Fibroblast of the conjunctiva (primary cell): ENCODE data around the gene MYO5B.
"Not testable (repeated sequence)": the region's sequence is repeated elsewhere in the genome, so short reads cannot be mapped to it uniquely, and the experiment has no call there.

Experiments
- DNase-seq: peaks from one replicate; pipeline ENCODE4 v3.0.0-alpha.2; 2010; ENCODE audit warnings: low read depth

Gene MYO5B

GRCh38 chr18:49917742-49918141 lies 277.2 kb downstream of the MYO5B start:
- no peak for DNase-seq

DNA sequence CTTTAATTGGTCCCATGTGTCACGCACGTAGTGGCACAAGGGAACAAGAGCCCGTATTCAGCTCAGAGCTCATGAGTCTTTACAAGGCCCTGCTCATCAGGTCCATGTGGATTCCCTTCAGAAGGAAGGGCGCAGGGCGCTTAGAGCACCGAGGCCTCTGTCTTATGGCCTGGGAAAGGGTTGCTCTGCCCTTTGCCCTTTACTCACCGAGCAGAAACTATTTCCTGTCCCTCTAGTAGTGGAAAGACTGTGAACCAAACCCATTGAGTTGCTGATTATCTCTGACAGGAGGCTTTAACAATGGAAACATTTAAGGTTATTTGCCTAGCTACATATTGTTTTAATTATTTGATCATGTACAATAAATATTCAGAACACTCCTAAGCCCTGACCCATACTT lies 279.6 kb downstream of the MYO5B start:
- DNase-seq, result no peak

DNA sequence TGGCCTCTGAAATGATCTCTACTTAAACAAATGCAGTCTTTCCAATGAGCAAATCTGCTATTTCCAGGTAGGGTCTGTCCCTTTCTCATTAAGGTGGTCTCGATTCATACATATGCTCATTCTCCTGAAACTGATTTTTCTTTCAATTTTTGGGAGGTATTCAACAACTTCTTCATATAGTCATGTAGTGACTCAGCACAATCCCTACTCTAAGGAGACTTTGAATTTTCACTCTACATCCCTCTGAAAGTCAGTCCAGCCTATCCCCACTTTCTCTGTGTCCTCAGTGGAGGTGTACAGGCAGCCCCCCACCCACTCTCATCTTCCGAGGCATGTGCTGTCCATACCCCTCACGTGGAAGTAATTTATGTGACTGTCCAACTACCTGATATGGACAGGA lies 281.7 kb downstream of the MYO5B start:
- DNase-seq, result no peak

GRCh38 chr18:49911427-49911826 lies 283.5 kb downstream of the MYO5B start:
- no peak for DNase-seq

DNA sequence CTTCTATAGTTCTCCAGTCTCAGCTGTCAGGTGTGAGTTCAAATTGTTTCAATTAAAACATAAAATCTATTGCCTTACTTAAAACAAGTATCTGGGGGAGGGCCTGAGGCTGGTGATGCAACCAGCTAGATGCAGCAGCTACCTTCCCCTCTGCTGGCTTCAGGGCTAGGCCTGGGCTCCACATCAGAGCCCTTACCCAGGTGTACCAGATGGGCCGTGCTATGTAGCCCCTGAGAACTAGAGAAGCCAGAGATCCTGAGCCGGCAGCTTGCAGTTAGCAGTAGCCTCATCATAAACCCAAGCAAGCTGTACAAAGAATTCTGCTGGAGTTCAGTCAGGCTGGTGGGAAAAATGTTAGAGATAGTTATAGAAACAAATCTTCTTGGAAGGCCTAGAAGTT lies 284.0 kb downstream of the MYO5B start:
- no peak for DNase-seq

- DNase-seq, result no peak
These were observed 284.9 kb downstream of the MYO5B start for GRCh38 chr18:49910019-49910418.

- peak; percentile 68 for DNase-seq
These were observed 287.5 kb downstream of the MYO5B start for GRCh38 chr18:49907346-49907929.

DNA sequence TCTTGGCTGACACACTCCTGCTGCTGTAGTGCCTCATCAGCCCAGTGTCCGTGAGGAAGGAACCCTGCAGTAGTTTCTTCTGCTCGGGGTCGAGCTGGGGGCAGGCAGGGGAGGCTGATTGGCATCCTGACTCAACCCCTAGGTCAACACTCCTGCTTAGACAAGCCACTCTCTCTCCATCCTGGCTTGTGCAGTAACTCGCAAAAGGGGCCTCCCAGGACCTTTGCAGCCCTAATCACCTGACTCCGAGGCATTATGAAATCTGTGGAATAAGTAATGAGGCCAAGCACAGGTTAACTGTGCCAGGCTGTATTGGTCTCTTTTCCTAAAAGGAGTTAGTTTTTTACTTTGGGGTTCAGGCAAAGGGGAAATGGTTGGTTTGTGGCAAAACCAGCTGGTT lies 289.2 kb downstream of the MYO5B start:
- no peak for DNase-seq

- no peak for DNase-seq
These were observed 289.9 kb downstream of the MYO5B start for GRCh38 chr18:49904871-49905555.

GRCh38 chr18:49901862-49902340 lies 293.0 kb downstream of the MYO5B start:
- DNase-seq, result no peak

DNA sequence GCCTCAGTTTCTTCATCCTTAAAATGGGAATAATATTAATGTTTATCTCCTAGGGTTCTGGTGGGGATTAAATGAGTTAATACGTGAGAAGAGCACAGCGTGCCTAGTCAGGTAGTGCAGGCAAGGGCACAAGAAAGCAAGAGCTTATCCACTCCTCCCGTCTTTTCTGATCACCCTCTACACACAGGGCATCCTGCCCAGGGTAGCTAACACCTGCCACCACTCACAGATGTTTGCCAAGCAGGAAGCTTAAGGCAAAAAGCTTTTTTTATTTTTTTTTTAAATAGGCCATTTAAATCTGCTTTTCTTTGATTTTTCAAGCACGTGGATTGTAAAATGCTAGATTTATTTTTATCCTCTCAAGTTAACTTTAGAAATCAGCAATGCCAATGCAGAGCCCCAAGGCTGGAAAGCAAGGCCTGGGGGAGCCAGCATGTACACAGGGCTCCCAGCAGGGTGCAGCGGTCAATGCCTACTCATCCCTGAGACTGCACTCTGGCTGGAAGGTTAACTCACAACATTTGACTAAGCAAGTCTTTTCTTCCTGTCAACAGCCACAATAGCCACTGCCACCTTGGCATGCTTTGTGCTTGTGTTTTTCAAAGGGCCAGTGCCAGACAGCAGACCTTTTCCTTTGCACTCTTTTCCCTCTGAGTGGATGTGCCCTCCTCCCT lies 295.2 kb downstream of the MYO5B start:
- no peak for DNase-seq

GRCh38 chr18:49898421-49898820 lies 296.5 kb downstream of the MYO5B start:
- DNase-seq, result peak; percentile 28

DNA sequence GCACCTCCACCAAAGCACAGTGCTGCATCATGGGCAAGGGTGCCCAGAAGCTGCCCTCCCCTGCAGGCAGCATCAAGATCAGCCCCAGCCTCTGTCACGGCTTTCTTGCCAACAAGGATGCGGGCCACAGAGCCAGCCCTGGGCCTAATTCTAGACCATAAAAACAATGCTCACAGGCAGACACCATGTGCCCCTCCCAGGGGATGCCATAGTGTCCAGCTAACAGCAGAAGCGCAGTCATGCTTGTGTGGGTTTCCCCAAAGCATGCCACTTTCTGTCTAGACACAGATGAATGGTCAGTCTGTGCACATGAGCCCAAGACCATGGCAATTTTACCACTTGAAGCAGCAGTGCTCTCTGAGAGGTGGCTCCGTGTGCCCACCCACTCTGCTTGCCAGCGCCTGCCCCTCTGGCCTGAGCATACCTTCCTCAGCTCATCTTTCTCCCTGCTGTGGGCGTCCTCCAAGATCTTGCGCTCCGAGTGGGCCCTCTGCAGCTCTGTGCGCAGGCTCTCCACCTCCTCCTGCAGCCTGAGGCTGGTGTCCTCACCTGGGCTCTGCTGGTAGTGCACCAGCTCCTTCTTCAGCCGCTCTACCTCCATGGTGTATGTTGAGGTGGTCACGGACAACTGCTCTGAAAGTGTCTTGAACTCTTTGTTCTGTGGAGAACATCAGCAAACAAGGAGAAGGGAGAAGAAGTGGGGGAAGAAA lies 300.3 kb downstream of the MYO5B start:
- DNase-seq, result no peak

DNA sequence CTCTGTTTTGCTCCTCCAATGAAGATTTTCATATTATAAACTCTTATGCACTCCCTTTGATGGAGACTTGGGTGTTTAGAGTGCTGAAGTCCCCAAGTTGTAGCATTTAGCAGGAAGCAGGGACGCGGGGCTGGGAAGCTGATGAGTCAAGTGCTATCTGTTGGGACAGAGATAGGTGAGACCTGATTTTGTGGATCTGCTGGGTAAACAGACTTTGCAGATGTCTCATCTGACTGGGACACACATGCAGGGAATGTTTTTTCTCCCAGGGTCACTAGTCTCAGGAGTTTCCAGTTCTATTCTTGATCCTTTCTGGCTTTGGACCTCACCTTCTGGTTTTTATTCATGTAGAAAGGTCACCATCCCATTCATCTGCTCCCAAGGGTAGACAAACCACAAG lies 301.9 kb downstream of the MYO5B start:
- DNase-seq, result no peak

GRCh38 chr18:49892148-49892924 lies 302.6 kb downstream of the MYO5B start:
- DNase-seq, result no peak

DNA sequence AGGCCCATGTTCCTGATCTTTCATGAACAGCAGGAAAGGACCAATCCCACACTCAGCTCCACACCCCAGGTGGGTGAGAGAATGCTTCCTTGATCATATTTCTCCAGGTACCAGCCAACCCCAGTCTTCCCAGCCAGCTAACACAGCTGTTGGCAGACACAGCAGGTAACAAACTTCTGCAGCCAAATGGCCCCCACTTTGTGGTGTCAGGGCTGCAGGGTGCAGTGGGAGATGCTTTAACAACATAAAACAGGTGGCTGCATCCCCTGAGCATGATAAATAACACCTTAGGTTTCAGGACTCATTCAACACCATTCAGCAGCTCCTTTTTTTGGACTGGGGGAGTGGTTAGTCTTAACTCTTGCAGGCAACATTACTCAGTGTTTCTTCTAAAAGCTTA lies 304.9 kb downstream of the MYO5B start:
- DNase-seq, result no peak

GRCh38 chr18:49889552-49889951 lies 305.4 kb downstream of the MYO5B start:
- DNase-seq, result not testable (repeated sequence)

DNA sequence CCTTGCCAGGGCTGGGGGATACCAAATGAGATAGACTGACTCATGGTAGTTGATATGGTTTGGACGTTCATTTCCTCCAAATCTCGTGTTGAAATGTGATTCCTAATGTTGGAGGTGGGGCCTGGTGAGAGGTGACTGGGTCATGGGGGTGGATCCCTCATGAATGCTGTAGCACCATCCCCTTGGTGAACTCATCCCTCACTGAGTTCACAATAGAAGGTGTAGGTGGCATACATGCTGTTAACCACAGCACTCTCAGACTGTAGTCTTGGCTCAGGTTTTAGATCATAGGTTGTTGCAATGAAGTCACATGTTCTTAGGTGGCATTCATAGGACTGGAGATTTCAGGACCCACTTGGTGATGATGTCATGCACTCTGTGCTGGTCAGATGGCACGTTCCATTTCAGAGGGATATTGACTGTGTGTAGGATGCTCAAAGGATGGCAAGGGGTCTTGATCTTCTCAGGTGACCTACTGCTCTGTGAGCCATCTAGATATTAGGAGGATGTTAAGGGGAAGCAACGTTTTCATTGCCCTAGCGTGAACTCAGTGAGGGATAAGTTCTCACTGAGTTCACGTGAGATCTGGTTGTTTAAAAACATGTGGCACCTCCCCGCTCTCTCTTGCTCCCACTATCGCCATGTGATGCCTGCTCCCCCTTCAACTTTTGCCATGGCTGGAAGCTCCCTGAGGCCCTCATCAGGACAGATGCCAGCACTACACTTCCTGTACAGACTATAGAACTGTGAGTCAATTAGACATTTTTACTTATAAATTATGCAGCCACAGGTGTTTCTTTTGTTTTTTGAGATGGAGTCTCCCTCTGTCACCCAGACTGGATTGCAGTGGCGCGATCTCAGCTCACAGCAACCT lies 307.8 kb downstream of the MYO5B start:
- DNase-seq, result no peak

DNA sequence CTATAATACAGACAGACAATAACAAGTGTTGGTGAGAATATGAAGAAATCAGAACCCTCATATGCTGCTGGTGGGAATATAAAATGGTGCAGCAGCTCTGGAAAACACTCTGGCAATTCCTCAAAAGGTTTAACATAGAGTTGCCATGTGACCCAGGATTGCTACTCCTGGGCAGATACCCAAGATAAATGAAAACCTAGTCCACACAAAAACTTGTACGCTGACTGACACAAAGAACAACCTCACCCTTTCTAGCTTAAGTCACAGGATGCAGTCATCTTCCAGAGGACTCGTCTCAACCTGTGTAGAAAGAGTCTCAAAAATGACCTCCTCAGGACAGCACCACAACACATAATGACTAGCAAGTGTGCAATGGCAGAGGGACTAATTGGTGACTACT lies 310.0 kb downstream of the MYO5B start:
- DNase-seq, result no peak

- no peak for DNase-seq
These were observed 310.5 kb downstream of the MYO5B start for GRCh38 chr18:49884465-49884864.

GRCh38 chr18:49880661-49881060 lies 314.3 kb downstream of the MYO5B start:
- DNase-seq, result no peak
